ENCODE measurements around the gene DHCR24. TPM values are rescaled to one million over a fixed set of nuclear protein-coding genes. Genes with fewer than 3 reads are reported as not detected.

Gene DHCR24
- total and polyA plus RNA-seq, 2 of the 13 experiments (the other 11 are each of a cell fraction or from before 2014, with no cell fraction given) = 374 to 448 TPM

GRCh38 chr1:54819195-54819536 is 67.8 kb downstream of the DHCR24 start:
- no peak for ATAC-seq
- H3K9ac ChIP-seq (ENCODE audit: insufficient read depth, low read depth, low read length) = no peak overlapping the region
- no peak overlapping the region for H3K27ac ChIP-seq (ENCODE audit: extremely low read length, insufficient read depth, low read length)
- ChIA-PET CTCF (ENCODE audit: low intra/inter-chr PET ratio, low total read pairs) (no interaction called here), POLR2A (no interaction called here)
- H3K4me2 ChIP-seq (ENCODE audit: low read depth, low read length) = no peak overlapping the region
- H3K79me2 ChIP-seq (ENCODE audit: insufficient read depth, low read length) = no peaks in the 10 kb centered on the region
- BruUV-seq (replicated peaks) = no TSS peak
- H3K4me3 ChIP-seq (replicated peaks in 1 of 3; ENCODE audit: insufficient read depth in 1 of 3, low read depth in 2 of 3, low read length in 3 of 3) = no peak overlapping the region
- H2AFZ ChIP-seq (ENCODE audit: low read length) = no peak overlapping the region
- H3K36me3 ChIP-seq (replicated peaks in 1 of 2; ENCODE audit: control insufficient read depth in 1 of 2, insufficient read depth in 2 of 2, low read length in 2 of 2) = no peaks in the 10 kb centered on the region
- 65% methylated on average over 4 of the region's 4 CpGs for WGBS (ENCODE audit: low lambda C conversion rate)
- H4K20me1 ChIP-seq (ENCODE audit: insufficient read depth, low read length) = no peaks in the 10 kb centered on the region
- no peak for FAIRE-seq
- no peak for TF ChIP-seq ZNF264 (CRISPR knock-in tag; IDR thresholded peaks at IDR 0.05)
- TF ChIP-seq PRPF4 (IDR thresholded peaks at IDR 0.05; ENCODE audit: low read depth, low read length, poor library complexity, severe bottlenecking) = no peak
- no peak for TF ChIP-seq UBTF (CRISPR knock-in tag; IDR thresholded peaks at IDR 0.05)
- no peak for TF ChIP-seq HCFC1 (IDR thresholded peaks at IDR 0.05; ENCODE audit: low read depth, low read length)
- no peak for TF ChIP-seq MLLT10 (CRISPR knock-in tag; IDR thresholded peaks at IDR 0.05)
- no peak for TF ChIP-seq ZFYVE20 (CRISPR knock-in tag; IDR thresholded peaks at IDR 0.05; ENCODE audit: borderline replicate concordance, low read depth)
- TF ChIP-seq AFF4 (CRISPR knock-in tag; IDR thresholded peaks at IDR 0.05) = no peak
- no peak for TF ChIP-seq ZNF569 (CRISPR knock-in tag; IDR thresholded peaks at IDR 0.05; ENCODE audit: borderline replicate concordance)
- TF ChIP-seq ZNF430 (CRISPR knock-in tag; IDR thresholded peaks at IDR 0.05) = no peak
- no peak for TF ChIP-seq KDM5A (IDR thresholded peaks at IDR 0.05; ENCODE audit: borderline replicate concordance, low read length)
- no peak for TF ChIP-seq SRY (CRISPR knock-in tag; IDR thresholded peaks at IDR 0.05)
- TF ChIP-seq KLF16 (CRISPR knock-in tag; IDR thresholded peaks at IDR 0.05) = no peak
- TF ChIP-seq REXO4 (CRISPR knock-in tag; IDR thresholded peaks at IDR 0.05; ENCODE audit: borderline replicate concordance) = no peak
- no peak for TF ChIP-seq HES4 (CRISPR knock-in tag; IDR thresholded peaks at IDR 0.05; ENCODE audit: borderline replicate concordance)
- in situ Hi-C loops (cut with HindIII; ENCODE audit: extremely low pct_ligation_motif_present, low pct_unique_long_range_greater_than_20kb) = loop anchor here (10.0 kb wide), 1 partner anchor 176 kb away; the partner anchor contains the start of gene BSND
- H3K9me3 ChIP-seq (ENCODE audit: low read length) = no peaks in the 10 kb centered on the region; the same call in 1 of the 2 replicates
- H3K4me1 ChIP-seq (ENCODE audit: insufficient read depth, low read length) = peaks cover 6% of the 10 kb centered on the region
- no peak for DNase-seq (ENCODE audit: low spot score)
- intact Hi-C loops (cut with micrococcal nuclease; ENCODE audit: unreplicated experiment) = no loop called here
- peaks cover 6 to 35% of the 10 kb centered on the region in 2 experiments; a peak in 3 of 5 replicates for H3K27me3 ChIP-seq (ENCODE audit: control insufficient read depth in 1 of 2, insufficient read depth in 2 of 2, low read length in 2 of 2)

All from HepG2 (cell line).